Activated CD8-positive, alpha-beta memory T cell treated with anti-CD3 and anti-CD28 coated beads for 48 hours (primary cell): ENCODE data around the gene EGF.
"Not testable (repeated sequence)": the region's sequence is repeated elsewhere in the genome, so short reads cannot be mapped to it uniquely, and the experiment has no call there.

Source experiments
- DNase-seq, 3 experiments: peaks; one replicate each; pipeline ENCODE4 v3.0.0-alpha.2; 2020; ENCODE audit warnings: low read depth in 2 of 3, low spot score in 2 of 3

The EGF gene

GRCh38 chr4:110025718-110026117 is 113.0 kb downstream of the EGF start:
- no peak for DNase-seq

GRCh38 chr4:110032603-110033002 is 119.9 kb downstream of the EGF start:
- no peak for DNase-seq

GRCh38 chr4:110033355-110034025 is 120.8 kb downstream of the EGF start:
- DNase-seq: no peak

GRCh38 chr4:110034026-110034393 is 121.3 kb downstream of the EGF start:
- no peak for DNase-seq

DNA sequence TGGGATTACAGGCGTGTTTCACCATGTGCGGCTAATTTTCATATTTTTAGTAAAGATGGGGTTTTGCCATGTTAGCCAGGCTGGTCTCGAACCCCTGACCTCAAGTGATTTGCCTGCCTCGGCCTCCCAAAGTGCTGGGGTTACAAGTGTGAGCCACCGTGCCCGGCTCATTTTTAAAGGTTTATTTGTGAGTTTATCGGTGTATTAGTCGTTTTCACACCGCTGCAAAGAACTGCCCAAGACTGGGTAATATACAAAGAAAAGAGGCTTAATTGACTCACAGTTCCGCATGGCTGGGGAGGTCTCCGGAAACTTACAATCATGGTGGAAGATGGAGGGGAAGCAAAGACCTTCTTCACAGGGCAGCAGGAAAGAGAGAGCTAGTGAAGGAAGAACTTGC is 126.5 kb downstream of the EGF start:
- not testable (repeated sequence) for DNase-seq

GRCh38 chr4:110041735-110042134 is 129.1 kb downstream of the EGF start:
- no peak for DNase-seq

GRCh38 chr4:110042545-110043517 is 130.1 kb downstream of the EGF start:
- no peak for DNase-seq

- DNase-seq: no peak
Measured at GRCh38 chr4:110046588-110047049, 133.9 kb downstream of the EGF start.

GRCh38 chr4:110049951-110050925 is 137.6 kb downstream of the EGF start:
- DNase-seq: no peak

- DNase-seq: no peak
Measured at GRCh38 chr4:110055158-110055768, 142.6 kb downstream of the EGF start.

GRCh38 chr4:110058677-110059076 is 146.0 kb downstream of the EGF start:
- no peak for DNase-seq

- no peak for DNase-seq
Measured at GRCh38 chr4:110059556-110060191, 147.0 kb downstream of the EGF start.

DNA sequence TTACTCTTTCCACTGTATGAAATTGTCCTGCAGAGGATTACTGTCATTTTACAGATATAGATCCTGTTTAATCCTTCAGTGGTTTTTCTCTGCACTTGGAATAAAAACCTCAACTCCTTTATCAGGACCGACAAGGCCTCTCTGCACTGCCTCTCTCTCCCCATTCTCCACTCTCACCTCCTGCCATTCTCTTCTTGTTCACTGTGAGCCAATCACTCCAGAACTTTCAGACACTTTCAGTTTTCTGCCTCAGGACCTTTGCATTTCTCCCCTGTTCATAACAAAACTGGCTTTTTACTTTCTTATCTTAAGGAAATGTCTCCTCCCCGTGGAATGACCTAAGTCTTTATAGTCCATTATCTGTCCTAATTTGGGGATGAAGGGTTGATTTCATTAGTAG is 148.4 kb downstream of the EGF start:
- no peak for DNase-seq
